ENCODE data around the gene GABRG3.

The GABRG3 gene

DNA sequence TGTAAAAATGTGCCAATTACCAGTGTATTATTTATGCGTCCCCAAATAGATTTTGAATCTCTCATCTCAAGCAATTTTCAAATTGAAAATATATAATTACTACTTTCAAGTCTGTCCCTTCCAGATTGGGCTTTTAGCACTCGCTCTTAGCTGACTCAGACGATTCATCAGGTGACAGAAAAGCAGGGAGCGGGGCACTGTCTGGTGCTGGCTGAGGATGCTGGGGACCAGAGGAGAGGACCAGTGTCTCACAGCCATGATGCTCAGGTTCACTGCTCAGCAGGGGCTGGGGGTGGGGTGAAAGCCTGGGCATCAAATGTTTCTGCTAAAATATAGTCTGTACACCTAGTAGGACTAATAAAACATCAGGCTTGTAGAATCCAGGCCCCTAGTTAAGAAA lies 199.9 kb downstream of the GABRG3 start:
- DNase-seq: no peak
- Histone ChIP-seq H3K27me3 (no peaks in the 10 kb centered on the region), H3K4me1 (no peaks in the 10 kb centered on the region), H3K4me3 (ENCODE audit: low read depth, low read length) (no peak overlapping the region), H3K36me3 (no peaks in the 10 kb centered on the region), H3K9me3 (no peaks in the 10 kb centered on the region)
- TF ChIP-seq, protein P1, sequence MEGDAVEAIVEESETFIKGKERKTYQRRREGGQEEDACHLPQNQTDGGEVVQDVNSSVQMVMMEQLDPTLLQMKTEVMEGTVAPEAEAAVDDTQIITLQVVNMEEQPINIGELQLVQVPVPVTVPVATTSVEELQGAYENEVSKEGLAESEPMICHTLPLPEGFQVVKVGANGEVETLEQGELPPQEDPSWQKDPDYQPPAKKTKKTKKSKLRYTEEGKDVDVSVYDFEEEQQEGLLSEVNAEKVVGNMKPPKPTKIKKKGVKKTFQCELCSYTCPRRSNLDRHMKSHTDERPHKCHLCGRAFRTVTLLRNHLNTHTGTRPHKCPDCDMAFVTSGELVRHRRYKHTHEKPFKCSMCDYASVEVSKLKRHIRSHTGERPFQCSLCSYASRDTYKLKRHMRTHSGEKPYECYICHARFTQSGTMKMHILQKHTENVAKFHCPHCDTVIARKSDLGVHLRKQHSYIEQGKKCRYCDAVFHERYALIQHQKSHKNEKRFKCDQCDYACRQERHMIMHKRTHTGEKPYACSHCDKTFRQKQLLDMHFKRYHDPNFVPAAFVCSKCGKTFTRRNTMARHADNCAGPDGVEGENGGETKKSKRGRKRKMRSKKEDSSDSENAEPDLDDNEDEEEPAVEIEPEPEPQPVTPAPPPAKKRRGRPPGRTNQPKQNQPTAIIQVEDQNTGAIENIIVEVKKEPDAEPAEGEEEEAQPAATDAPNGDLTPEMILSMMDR (IDR thresholded peaks at IDR 0.05; ENCODE audit: low read depth, low read length): no peak

DNA sequence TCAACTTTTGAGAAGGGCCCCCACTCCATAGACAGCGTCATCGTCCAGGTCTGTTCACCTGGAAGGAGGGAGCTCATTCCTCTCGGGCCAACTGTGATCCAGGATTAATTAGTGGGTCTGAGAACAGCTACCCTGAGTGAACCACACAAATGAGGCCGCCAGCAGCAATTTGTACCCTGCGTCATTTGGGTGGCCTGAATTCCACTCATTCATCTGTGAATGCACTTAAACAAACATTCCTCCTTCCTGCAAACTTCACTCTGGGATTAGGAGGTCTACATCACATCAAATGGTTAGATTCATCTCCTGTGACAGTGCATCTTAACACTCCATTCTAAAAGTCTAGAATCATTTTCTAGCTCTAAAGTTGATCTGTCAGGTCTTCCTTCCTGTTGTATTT lies 201.8 kb downstream of the GABRG3 start:
- DNase-seq: no peak
- no peaks in the 10 kb centered on the region for H3K4me1 ChIP-seq
- no peaks in the 10 kb centered on the region for H3K36me3 ChIP-seq
- H3K27me3 ChIP-seq: no peaks in the 10 kb centered on the region
- TF ChIP-seq, protein P1 (IDR thresholded peaks at IDR 0.05; ENCODE audit: low read depth, low read length): no peak
- no peaks in the 10 kb centered on the region for H3K9me3 ChIP-seq
- H3K4me3 ChIP-seq (ENCODE audit: low read depth, low read length): no peak overlapping the region

DNA sequence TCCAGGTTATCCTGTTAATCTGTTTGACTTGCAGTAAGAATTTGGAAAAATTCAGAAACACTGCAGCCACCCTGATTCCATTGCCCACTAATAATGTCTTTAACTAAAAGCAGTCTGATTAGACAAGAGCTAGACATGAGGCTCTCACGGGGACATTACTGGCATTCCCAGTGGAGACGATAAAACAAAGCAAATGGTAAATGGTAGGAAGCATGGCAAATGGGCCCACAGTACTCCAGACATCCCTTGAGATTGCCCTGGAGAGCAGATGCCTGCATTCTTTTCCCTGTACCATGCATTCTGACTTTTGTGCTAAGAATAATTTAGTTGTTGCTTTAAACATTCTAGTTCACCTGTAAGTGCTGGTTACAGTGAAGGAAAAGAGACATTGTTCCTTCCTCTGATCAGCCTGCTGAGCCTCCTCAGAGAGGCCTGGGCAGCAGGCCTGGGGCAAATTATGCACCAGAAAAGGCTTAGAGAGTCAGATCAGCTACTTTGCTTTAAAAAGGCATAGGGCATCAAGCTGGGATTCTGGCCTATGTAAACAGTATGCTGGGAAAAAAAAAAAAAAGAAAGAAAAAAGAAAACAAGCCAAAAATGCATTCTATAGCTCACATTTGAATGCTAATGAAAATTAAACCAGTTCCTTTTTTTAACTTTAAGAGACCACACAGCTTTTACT lies 204.6 kb downstream of the GABRG3 start:
- H3K9me3 ChIP-seq: no peaks in the 10 kb centered on the region
- TF ChIP-seq, protein P1 (IDR thresholded peaks at IDR 0.05; ENCODE audit: low read depth, low read length): no peak
- no peak for DNase-seq

DNA sequence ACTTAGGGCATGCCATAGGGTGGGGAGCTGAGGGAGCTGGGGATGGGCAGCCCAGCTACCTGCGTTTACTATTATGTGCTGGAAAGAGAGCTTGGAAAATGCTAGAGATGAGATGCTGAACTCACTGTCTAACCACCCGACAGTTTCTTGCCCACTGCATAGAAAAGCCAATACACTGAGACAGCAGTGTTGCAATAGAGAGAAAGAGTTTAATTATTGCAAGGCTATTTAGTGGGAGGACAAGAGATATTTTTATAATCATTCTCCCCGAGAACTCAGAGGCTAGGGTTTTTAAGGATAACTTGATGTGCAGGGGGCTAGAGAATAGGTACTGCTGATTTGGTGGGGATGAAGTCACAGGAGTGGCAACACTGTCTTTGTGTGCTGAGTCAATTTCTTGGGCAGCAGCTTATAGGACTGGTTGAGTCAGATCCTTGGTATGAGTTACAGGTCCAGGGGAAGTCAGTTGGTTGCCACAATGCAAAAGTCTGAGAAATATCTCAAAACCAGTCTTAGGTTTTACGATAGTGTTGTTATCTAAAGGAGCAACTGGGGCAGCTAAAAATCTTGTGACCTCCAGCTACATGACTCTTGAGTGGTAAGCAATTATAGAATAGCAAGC lies 205.9 kb downstream of the GABRG3 start:
- H3K36me3 ChIP-seq: no peaks in the 10 kb centered on the region
- H3K9me3 ChIP-seq: no peaks in the 10 kb centered on the region
- no peaks in the 10 kb centered on the region for H3K4me1 ChIP-seq
- DNase-seq: no peak
- TF ChIP-seq, protein P1 (IDR thresholded peaks at IDR 0.05; ENCODE audit: low read depth, low read length): no peak
- no peaks in the 10 kb centered on the region for H3K27me3 ChIP-seq
- no peak overlapping the region for H3K4me3 ChIP-seq (ENCODE audit: low read depth, low read length)

More for the DNA sequence above, 204.6 kb downstream of the GABRG3 start:
- no peaks in the 10 kb centered on the region for H3K4me1 ChIP-seq
- H3K4me3 ChIP-seq (ENCODE audit: low read depth, low read length): no peak overlapping the region
- no peaks in the 10 kb centered on the region for H3K27me3 ChIP-seq
- no peaks in the 10 kb centered on the region for H3K36me3 ChIP-seq

DNA sequence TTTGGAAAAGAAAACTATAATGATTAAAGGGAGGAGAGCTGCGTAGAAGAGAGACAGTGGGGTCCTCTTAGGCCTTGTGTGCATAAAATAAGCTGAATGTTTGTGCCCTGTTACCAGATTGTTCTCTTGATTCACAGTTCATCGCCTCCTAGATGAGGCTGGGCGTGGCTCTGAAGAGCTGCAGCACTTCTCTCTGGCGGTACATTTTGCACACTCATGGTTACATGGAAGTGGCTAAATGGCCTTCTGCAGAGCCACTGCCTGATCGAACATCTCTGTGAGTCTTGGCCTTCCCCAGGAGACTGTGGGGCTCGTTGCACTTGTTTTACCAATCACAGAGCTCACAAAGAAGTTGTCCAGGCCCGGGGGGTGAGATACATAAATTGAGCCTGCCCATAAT lies 208.8 kb downstream of the GABRG3 start:
- no peaks in the 10 kb centered on the region for H3K36me3 ChIP-seq
- no peaks in the 10 kb centered on the region for H3K9me3 ChIP-seq
- no peak for DNase-seq
- no peaks in the 10 kb centered on the region for H3K27me3 ChIP-seq
- no peak overlapping the region for H3K4me3 ChIP-seq (ENCODE audit: low read depth, low read length)
- H3K4me1 ChIP-seq: peaks cover 3% of the 10 kb centered on the region; the same call in 1 of the 2 replicates
- TF ChIP-seq, protein P1 (IDR thresholded peaks at IDR 0.05; ENCODE audit: low read depth, low read length): no peak

DNA sequence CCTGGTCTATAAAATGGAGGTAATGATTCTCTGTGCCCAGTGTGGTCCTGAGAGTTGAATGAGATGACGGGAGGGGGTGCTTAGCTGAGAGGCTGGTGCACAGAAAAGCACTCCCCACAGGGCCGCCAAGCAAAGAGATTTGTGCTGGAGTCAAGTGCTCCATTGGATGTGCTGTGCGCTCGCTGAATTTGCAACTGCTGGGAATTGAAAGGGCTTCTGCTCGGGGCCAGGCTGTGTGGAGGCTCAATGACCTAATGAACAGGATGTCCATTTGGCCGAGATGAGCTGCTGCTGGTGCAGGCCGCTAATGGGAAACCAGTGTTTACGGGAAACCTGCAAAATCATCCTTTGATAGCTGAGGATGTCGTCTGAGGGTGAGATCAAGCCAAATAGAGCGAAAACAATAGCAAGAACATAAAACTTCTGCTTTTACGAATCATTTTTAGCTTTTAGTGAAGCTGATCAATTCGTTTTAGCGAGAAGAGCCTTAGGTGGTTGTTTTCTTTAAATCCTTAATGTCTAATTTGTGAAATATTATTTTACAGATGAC lies 211.7 kb downstream of the GABRG3 start:
- no peaks in the 10 kb centered on the region for H3K27me3 ChIP-seq
- no peak overlapping the region for H3K4me3 ChIP-seq (ENCODE audit: low read depth, low read length)
- no peaks in the 10 kb centered on the region for H3K9me3 ChIP-seq
- TF ChIP-seq, protein P1 (IDR thresholded peaks at IDR 0.05; ENCODE audit: low read depth, low read length): no peak
- no peak for DNase-seq
- peaks cover 3% of the 10 kb centered on the region; the same call in 1 of the 2 replicates for H3K4me1 ChIP-seq
- H3K36me3 ChIP-seq: no peaks in the 10 kb centered on the region
